ENCODE data around the gene PRKX. TPM values are rescaled to one million over a fixed set of nuclear protein-coding genes. Genes with fewer than 3 reads are reported as not detected.
"Not testable (repeated sequence)": the region's sequence is repeated elsewhere in the genome, so short reads cannot be mapped to it uniquely, and the experiment has no call there.

PRKX gene
- total RNA-seq: 10 to 100 TPM; 66.7 to 70.2 TPM
- 10 to 100 TPM; 63.0 to 73.9 TPM for polyA plus RNA-seq

GRCh38 chrX:3713225-3713936, at the start of gene PRKX:
TSS of gene PRKX (minus strand) at chrX:3713649. CDS start at chrX:3713253, 396 bp downstream.
- Mint-ChIP-seq H3K36me3 (peaks cover 3 to 10% of the 10 kb centered on the region in 2 donors), H3K9me3 (peaks cover 0 to 2% (median 0%) of the 10 kb centered on the region in 8 donors), H3K27ac (peak within 1 kb of the TSS; percentile 88 to 98 (median 97)), H3K4me1 (peaks cover 4 to 39% (median 20%) of the 10 kb centered on the region in 4 donors), H3K27me3 (no peaks in the 10 kb centered on the region), H3K4me3 (peak within 1 kb of the TSS; percentile 96 to 100 (median 98))
- Histone ChIP-seq H3K9me3 (ENCODE audit: control insufficient read depth in 1 of 2, low read length in 2 of 2) (no peaks in the 10 kb centered on the region), H3K27me3 (ENCODE audit: insufficient read depth, low read length) (no peaks in the 10 kb centered on the region), H3K36me3 (ENCODE audit: insufficient read depth, low read length) (no peaks in the 10 kb centered on the region), H3K27ac (ENCODE audit: low read depth, low read length) (peak within 1 kb of the TSS; percentile 60), H3K4me3 (ENCODE audit: low read length in 2 of 2) (peak within 1 kb of the TSS; percentile 77 to 78), H3K4me1 (ENCODE audit: insufficient read depth, low read length) (peaks cover 27% of the 10 kb centered on the region)
- ChIA-PET POLR2A (ENCODE audit: partially characterized antibody) (interaction anchor here (0.9 to 1.8 kb wide), 5 partner anchors 14 to 102 kb away, joined by 3 to 12 read pairs (median 5); no protein-coding TSS in a partner anchor), CTCF (ENCODE audit: partially characterized antibody) (interaction anchor here (1.0 to 1.4 kb wide), 3 partner anchors 13 to 98 kb away, joined by 4 to 5 read pairs (median 4); no protein-coding TSS in a partner anchor)
- peak; percentile 74 to 88 (median 83) for DNase-seq
- intact Hi-C loops (cut with micrococcal nuclease): loop anchor here (1.0 to 5.0 kb wide), 4 partner anchors 13 to 99 kb away; no protein-coding TSS in a partner anchor

GRCh38 chrX:3763111-3763510, 49.7 kb upstream of the PRKX start:
- Mint-ChIP-seq H3K36me3 (no peaks in the 10 kb centered on the region), H3K27me3 (no peaks in the 10 kb centered on the region), H3K9me3 (peaks cover 0 to 9% (median 0%) of the 10 kb centered on the region in 8 donors), H3K4me3 (no peak overlapping the region), H3K27ac (no peak overlapping the region), H3K4me1 (peaks cover 0 to 6% (median 3%) of the 10 kb centered on the region in 4 donors)
- Histone ChIP-seq H3K4me1 (ENCODE audit: insufficient read depth, low read length) (no peaks in the 10 kb centered on the region), H3K27ac (ENCODE audit: low read depth, low read length) (no peak overlapping the region), H3K27me3 (ENCODE audit: insufficient read depth, low read length) (no peaks in the 10 kb centered on the region), H3K36me3 (ENCODE audit: insufficient read depth, low read length) (no peaks in the 10 kb centered on the region), H3K9me3 (ENCODE audit: control insufficient read depth in 1 of 2, low read length in 2 of 2) (no peaks in the 10 kb centered on the region), H3K4me3 (ENCODE audit: low read length in 2 of 2) (no peak overlapping the region)
- CTCF ChIA-PET (ENCODE audit: partially characterized antibody): no interaction called here
- intact Hi-C loops (cut with micrococcal nuclease): no loop called here
- DNase-seq: no peak
- POLR2A ChIA-PET (ENCODE audit: partially characterized antibody): no interaction called here

GRCh38 chrX:3757510-3758025, 44.1 kb upstream of the PRKX start:
- Histone ChIP-seq H3K36me3 (ENCODE audit: insufficient read depth, low read length) (no peaks in the 10 kb centered on the region), H3K27me3 (ENCODE audit: insufficient read depth, low read length) (no peaks in the 10 kb centered on the region), H3K4me3 (ENCODE audit: low read length in 2 of 2) (no peak overlapping the region), H3K27ac (ENCODE audit: low read depth, low read length) (no peak overlapping the region), H3K9me3 (ENCODE audit: control insufficient read depth in 1 of 2, low read length in 2 of 2) (no peaks in the 10 kb centered on the region), H3K4me1 (ENCODE audit: insufficient read depth, low read length) (peaks cover 3% of the 10 kb centered on the region)
- no peaks in the 10 kb centered on the region for H3K27me3 Mint-ChIP-seq
- DNase-seq: no peak
- H3K9me3 Mint-ChIP-seq: peaks cover 0 to 1% (median 0%) of the 10 kb centered on the region in 8 donors
- intact Hi-C loops (cut with micrococcal nuclease): no loop called here
- ChIA-PET POLR2A (ENCODE audit: partially characterized antibody) (no interaction called here), CTCF (ENCODE audit: partially characterized antibody) (no interaction called here)
- peak overlapping the region in 1 of 7 donors; percentile 18 for H3K27ac Mint-ChIP-seq
- H3K4me1 Mint-ChIP-seq: peaks cover 0 to 3% (median 0%) of the 10 kb centered on the region in 4 donors
- no peak overlapping the region for H3K4me3 Mint-ChIP-seq
- no peaks in the 10 kb centered on the region for H3K36me3 Mint-ChIP-seq

- Mint-ChIP-seq H3K27me3 (no peaks in the 10 kb centered on the region), H3K36me3 (no peaks in the 10 kb centered on the region), H3K27ac (peak overlapping the region in 5 of 7 donors; percentile 19 to 89 (median 63)), H3K4me1 (peaks cover 25 to 55% (median 37%) of the 10 kb centered on the region in 4 donors), H3K9me3 (peaks cover 0 to 3% (median 0%) of the 10 kb centered on the region in 8 donors), H3K4me3 (peak overlapping the region in 5 of 8 donors; percentile 8 to 54 (median 36))
- H3K9me3 ChIP-seq (ENCODE audit: control insufficient read depth in 1 of 2, low read length in 2 of 2): no peaks in the 10 kb centered on the region
- no peak overlapping the region for H3K27ac ChIP-seq (ENCODE audit: low read depth, low read length)
- intact Hi-C loops (cut with micrococcal nuclease): loop anchor here (5.0 kb wide), 1 partner anchor 36 kb away; the partner anchor contains the start of gene PRKX
- no peaks in the 10 kb centered on the region for H3K36me3 ChIP-seq (ENCODE audit: insufficient read depth, low read length)
- no peaks in the 10 kb centered on the region for H3K27me3 ChIP-seq (ENCODE audit: insufficient read depth, low read length)
- ChIA-PET CTCF (ENCODE audit: partially characterized antibody) (interaction anchor here (0.6 kb wide), 1 partner anchor 98 kb away, joined by 3 read pairs; no protein-coding TSS in a partner anchor), POLR2A (ENCODE audit: partially characterized antibody) (interaction anchor here (0.9 kb wide), 2 partner anchors 14 to 48 kb away, joined by 3 read pairs; no protein-coding TSS in a partner anchor)
- H3K4me1 ChIP-seq (ENCODE audit: insufficient read depth, low read length): peaks cover 28% of the 10 kb centered on the region
- no peak overlapping the region for H3K4me3 ChIP-seq (ENCODE audit: low read length in 2 of 2)
- peak in 4 of 5 donors; percentile 15 to 51 (median 25) for DNase-seq
These were observed 34.7 kb upstream of the PRKX start for GRCh38 chrX:3748052-3748559.

GRCh38 chrX:3743801-3744439, 30.5 kb upstream of the PRKX start:
- no peak overlapping the region for H3K27ac ChIP-seq (ENCODE audit: low read depth, low read length)
- peaks cover 38% of the 10 kb centered on the region for H3K4me1 ChIP-seq (ENCODE audit: insufficient read depth, low read length)
- ChIA-PET CTCF (ENCODE audit: partially characterized antibody) (no interaction called here), POLR2A (ENCODE audit: partially characterized antibody) (interaction anchor here (1.2 to 2.3 kb wide), 4 partner anchors 30 to 72 kb away, joined by 5 to 9 read pairs (median 5); partner anchors contain the start of gene PRKX)
- peak; percentile 80 to 87 (median 84) for DNase-seq
- peaks cover 0 to 3% of the 10 kb centered on the region in 2 donors for H3K36me3 Mint-ChIP-seq
- intact Hi-C loops (cut with micrococcal nuclease): no loop called here
- no peak overlapping the region for H3K4me3 ChIP-seq (ENCODE audit: low read length in 2 of 2)
- H3K9me3 Mint-ChIP-seq: peaks cover 0 to 7% (median 2%) of the 10 kb centered on the region in 8 donors
- peak overlapping the region; percentile 31 to 72 (median 62) for H3K4me3 Mint-ChIP-seq
- no peaks in the 10 kb centered on the region for H3K27me3 ChIP-seq (ENCODE audit: insufficient read depth, low read length)
- peak overlapping the region; percentile 69 to 94 (median 87) for H3K27ac Mint-ChIP-seq
- no peaks in the 10 kb centered on the region for H3K27me3 Mint-ChIP-seq
- H3K9me3 ChIP-seq (ENCODE audit: control insufficient read depth in 1 of 2, low read length in 2 of 2): no peaks in the 10 kb centered on the region
- H3K4me1 Mint-ChIP-seq: peaks cover 29 to 61% (median 41%) of the 10 kb centered on the region in 4 donors
- H3K36me3 ChIP-seq (ENCODE audit: insufficient read depth, low read length): no peaks in the 10 kb centered on the region

GRCh38 chrX:3740946-3741345, 27.5 kb upstream of the PRKX start:
- H3K36me3 ChIP-seq (ENCODE audit: insufficient read depth, low read length); H3K9me3 Mint-ChIP-seq; H3K4me3 Mint-ChIP-seq; intact Hi-C loops (cut with micrococcal nuclease); H3K27ac ChIP-seq (ENCODE audit: low read depth, low read length); H3K4me3 ChIP-seq (ENCODE audit: low read length in 2 of 2); H3K27me3 Mint-ChIP-seq; H3K36me3 Mint-ChIP-seq; H3K27me3 ChIP-seq (ENCODE audit: insufficient read depth, low read length); DNase-seq; CTCF ChIA-PET (ENCODE audit: partially characterized antibody); H3K9me3 ChIP-seq (ENCODE audit: control insufficient read depth in 1 of 2, low read length in 2 of 2): not testable (repeated sequence)
- H3K4me1 ChIP-seq (ENCODE audit: insufficient read depth, low read length): peaks cover 39% of the 10 kb centered on the region
- POLR2A ChIA-PET (ENCODE audit: partially characterized antibody): interaction anchor here (1.0 kb wide), 1 partner anchor 27 kb away, joined by 3 read pairs; the partner anchor contains the start of gene PRKX
- Mint-ChIP-seq H3K4me1 (peaks cover 22 to 52% (median 32%) of the 10 kb centered on the region in 4 donors), H3K27ac (peak overlapping the region in 3 of 7 donors; percentile 4 to 41 (median 15))
